Central memory CD8-positive, alpha-beta T cell (primary cell): Measurements from ENCODE around the gene ESR2.
"Not testable (repeated sequence)": the region's sequence is repeated elsewhere in the genome, so short reads cannot be mapped to it uniquely, and the experiment has no call there.

Experiments
- ATAC-seq: fragments of 150-1000 bp; cut with Tn5 transposase; replicated peaks from 2 replicates; pipeline ENCODE4 v1.10.0; 2022; ENCODE audit warnings: mild to moderate bottlenecking, moderate FRiP score, moderate number of reproducible peaks; ENCODE audit not compliant: poor library complexity, severe bottlenecking; ENCODE audit errors: extremely low read depth
- DNase-seq, 2 donors: peaks; one replicate each; pipeline ENCODE4 v3.0.0; 2021; ENCODE audit warnings: low spot score in 2 of 2
- H3K27ac Mint-ChIP-seq: one replicate; pipeline ENCODE4 v1.8.0; 2022; ENCODE audit warnings: low read depth, mild to moderate bottlenecking, moderate library complexity, mixed read lengths
- H3K27me3 Mint-ChIP-seq: one replicate; pipeline ENCODE4 v1.8.0; 2022; ENCODE audit warnings: mixed read lengths
- H3K36me3 Mint-ChIP-seq: one replicate; pipeline ENCODE4 v1.8.0; 2022; ENCODE audit warnings: mild to moderate bottlenecking, moderate library complexity, mixed read lengths; ENCODE audit not compliant: insufficient read depth
- H3K4me1 Mint-ChIP-seq: one replicate; pipeline ENCODE4 v1.8.0; 2022; ENCODE audit warnings: mixed read lengths
- H3K4me3 Mint-ChIP-seq: one replicate; pipeline ENCODE4 v1.8.0; 2022; ENCODE audit warnings: mild to moderate bottlenecking, moderate library complexity, mixed read lengths
- H3K9me3 Mint-ChIP-seq: one replicate; pipeline ENCODE4 v1.8.0; 2022; ENCODE audit warnings: mixed read lengths

Gene ESR2

GRCh38 chr14:64126548-64126947, 167.6 kb downstream of the ESR2 start:
- H3K27me3 Mint-ChIP-seq: no peaks in the 10 kb centered on the region
- no peaks in the 10 kb centered on the region for H3K9me3 Mint-ChIP-seq
- no peaks in the 10 kb centered on the region for H3K4me1 Mint-ChIP-seq
- ATAC-seq (no peak), DNase-seq (no peak)
- no peak overlapping the region for H3K4me3 Mint-ChIP-seq
- no peak overlapping the region for H3K27ac Mint-ChIP-seq
- peaks cover 68% of the 10 kb centered on the region for H3K36me3 Mint-ChIP-seq

GRCh38 chr14:64125270-64125669, 168.9 kb downstream of the ESR2 start:
- no peaks in the 10 kb centered on the region for H3K9me3 Mint-ChIP-seq
- H3K27me3 Mint-ChIP-seq: no peaks in the 10 kb centered on the region
- no peak overlapping the region for H3K27ac Mint-ChIP-seq
- no peak overlapping the region for H3K4me3 Mint-ChIP-seq
- H3K36me3 Mint-ChIP-seq: peaks cover 62% of the 10 kb centered on the region
- no peak for ATAC-seq
- H3K4me1 Mint-ChIP-seq: no peaks in the 10 kb centered on the region
- no peak for DNase-seq

DNA sequence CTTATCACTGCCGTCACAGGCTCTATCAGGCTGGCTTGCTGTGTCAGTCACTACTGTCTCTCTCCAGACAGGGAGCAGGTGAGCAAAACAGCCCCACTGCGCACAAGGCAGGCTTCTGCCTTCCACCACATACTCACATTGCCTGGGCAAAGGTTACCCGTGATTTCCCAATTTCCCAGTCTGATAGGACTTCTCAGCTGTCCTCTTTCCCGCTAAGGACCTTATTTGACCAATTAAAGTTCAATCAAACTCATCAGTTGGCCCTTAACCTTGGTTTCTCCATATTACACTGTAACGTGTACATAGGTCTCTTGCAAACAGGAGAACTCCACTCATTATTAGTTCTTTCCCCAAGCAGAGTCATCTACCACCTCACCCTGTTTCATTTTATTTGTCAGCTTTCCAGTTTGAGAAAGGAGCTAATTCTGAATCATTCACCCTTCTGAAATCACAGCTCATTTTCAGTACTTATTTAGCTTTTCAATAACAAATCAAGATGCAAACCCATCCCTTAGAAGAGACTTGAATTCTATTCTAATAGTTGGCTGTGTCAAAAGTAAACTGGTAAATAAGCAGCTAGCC, 170.8 kb downstream of the ESR2 start:
- Mint-ChIP-seq H3K9me3 (no peaks in the 10 kb centered on the region), H3K27ac (no peak overlapping the region), H3K4me3 (no peak overlapping the region), H3K4me1 (no peaks in the 10 kb centered on the region), H3K36me3 (peaks cover 66% of the 10 kb centered on the region), H3K27me3 (no peaks in the 10 kb centered on the region)
- no peak for DNase-seq
- no peak for ATAC-seq

GRCh38 chr14:64119980-64120379, 174.2 kb downstream of the ESR2 start:
- peaks cover 55% of the 10 kb centered on the region for H3K36me3 Mint-ChIP-seq
- no peak overlapping the region for H3K4me3 Mint-ChIP-seq
- DNase-seq (no peak), ATAC-seq (no peak)
- no peaks in the 10 kb centered on the region for H3K4me1 Mint-ChIP-seq
- H3K27me3 Mint-ChIP-seq: no peaks in the 10 kb centered on the region
- no peak overlapping the region for H3K27ac Mint-ChIP-seq
- H3K9me3 Mint-ChIP-seq: no peaks in the 10 kb centered on the region

GRCh38 chr14:64119500-64119899, 174.7 kb downstream of the ESR2 start:
- Mint-ChIP-seq H3K9me3 (no peaks in the 10 kb centered on the region), H3K4me1 (no peaks in the 10 kb centered on the region), H3K36me3 (peaks cover 57% of the 10 kb centered on the region), H3K27me3 (no peaks in the 10 kb centered on the region), H3K4me3 (no peak overlapping the region), H3K27ac (no peak overlapping the region)
- no peak for DNase-seq
- ATAC-seq: no peak

DNA sequence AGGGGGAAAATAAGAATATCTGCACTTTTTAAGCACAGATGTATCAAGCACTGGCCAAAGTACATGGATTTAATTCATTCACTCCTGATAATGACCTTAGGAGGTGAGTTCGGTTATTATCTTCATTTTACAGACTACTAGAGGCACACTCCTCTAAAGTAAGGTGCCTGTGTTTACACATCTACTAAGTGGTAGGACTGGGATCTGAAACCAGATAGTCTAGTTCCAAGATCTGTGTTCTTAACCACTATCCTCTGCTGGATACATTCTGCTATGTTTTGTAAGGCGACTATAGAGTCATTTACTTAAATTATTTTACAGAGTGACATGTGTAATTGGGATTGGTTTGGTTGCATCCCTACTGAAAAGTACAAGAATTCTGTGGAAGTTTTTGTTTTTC, 175.3 kb downstream of the ESR2 start:
- Mint-ChIP-seq H3K36me3 (peaks cover 62% of the 10 kb centered on the region), H3K4me1 (no peaks in the 10 kb centered on the region), H3K4me3 (no peak overlapping the region), H3K27me3 (no peaks in the 10 kb centered on the region), H3K27ac (no peak overlapping the region), H3K9me3 (no peaks in the 10 kb centered on the region)
- DNase-seq (no peak), ATAC-seq (no peak)

DNA sequence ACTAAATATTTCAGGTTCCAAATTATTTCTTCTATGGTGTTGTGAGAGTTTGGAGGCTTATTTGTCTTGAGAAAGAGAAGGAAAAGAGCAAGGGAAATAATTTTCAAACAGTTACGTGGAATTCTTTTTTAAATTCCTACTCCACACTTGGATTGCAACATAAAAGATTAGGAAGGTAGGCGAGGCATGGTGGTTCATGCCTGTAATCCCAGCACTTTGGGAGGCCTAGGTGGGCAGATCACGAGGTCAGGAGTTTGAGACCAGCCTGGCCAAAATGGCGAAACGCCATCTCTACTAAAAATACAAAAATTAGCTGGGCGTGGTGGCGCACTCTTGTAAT, 175.8 kb downstream of the ESR2 start:
- not testable (repeated sequence) for H3K27me3 Mint-ChIP-seq, H3K4me1 Mint-ChIP-seq, H3K9me3 Mint-ChIP-seq, DNase-seq, H3K27ac Mint-ChIP-seq, ATAC-seq, H3K4me3 Mint-ChIP-seq
- peaks cover 62% of the 10 kb centered on the region for H3K36me3 Mint-ChIP-seq

DNA sequence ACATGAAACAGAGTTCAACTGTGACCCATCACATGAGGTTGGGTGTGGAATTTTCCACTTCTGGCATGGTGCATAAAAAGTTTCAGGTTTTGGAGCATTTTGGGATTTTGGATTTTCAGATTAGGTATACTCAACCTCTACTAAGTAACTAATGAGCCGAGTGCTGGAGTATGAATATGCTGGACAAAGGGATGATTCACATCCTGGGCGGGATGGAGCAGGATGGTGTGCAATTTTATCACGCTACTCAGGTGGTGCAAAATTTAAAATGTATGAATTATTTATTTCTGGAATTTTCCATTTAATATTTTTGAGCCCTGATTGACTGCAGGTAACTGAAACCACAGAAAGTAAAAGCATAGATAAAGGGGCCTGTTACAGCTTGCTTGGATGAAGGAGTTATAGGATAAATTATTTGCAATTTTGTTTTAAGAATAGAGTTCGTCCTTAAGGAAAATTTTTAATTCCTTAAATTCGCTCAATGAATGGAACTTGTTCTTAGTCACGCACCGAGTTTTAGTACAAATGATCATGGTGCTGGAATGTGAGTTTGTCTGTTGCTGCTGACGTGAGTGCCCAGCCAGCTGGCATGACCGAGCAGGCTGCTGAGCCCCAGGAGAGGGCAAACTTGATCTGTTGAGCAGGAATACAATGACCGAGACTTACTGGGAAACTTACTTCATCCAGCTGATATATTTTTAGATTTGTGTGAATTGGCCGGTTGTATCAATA, 176.3 kb downstream of the ESR2 start:
- H3K27ac Mint-ChIP-seq: no peak overlapping the region
- H3K27me3 Mint-ChIP-seq: no peaks in the 10 kb centered on the region
- DNase-seq: no peak
- H3K9me3 Mint-ChIP-seq: no peaks in the 10 kb centered on the region
- no peaks in the 10 kb centered on the region for H3K4me1 Mint-ChIP-seq
- H3K36me3 Mint-ChIP-seq: peaks cover 60% of the 10 kb centered on the region
- ATAC-seq: no peak
- no peak overlapping the region for H3K4me3 Mint-ChIP-seq

DNA sequence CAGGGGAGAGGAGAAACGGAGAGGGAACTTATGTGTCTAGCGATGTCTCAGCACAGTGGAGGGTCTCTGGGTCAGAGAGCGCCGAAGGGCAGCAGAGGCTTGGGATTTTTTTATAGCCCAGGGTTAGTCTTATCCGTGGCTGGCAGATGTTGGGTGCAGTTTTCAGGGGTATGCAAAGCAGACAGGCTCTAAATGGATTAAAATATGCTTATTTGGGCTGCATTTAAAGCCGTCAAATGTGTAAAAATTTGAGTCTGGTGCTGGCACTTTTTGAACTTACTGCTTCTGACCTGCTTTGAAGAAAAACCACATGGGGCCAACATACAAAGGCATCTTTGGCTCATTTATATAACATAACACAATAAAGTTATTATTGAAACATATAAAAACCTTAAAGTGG, 178.8 kb downstream of the ESR2 start:
- no peak for DNase-seq
- Mint-ChIP-seq H3K4me3 (no peak overlapping the region), H3K4me1 (no peaks in the 10 kb centered on the region), H3K27ac (no peak overlapping the region), H3K9me3 (no peaks in the 10 kb centered on the region), H3K27me3 (no peaks in the 10 kb centered on the region), H3K36me3 (peaks cover 58% of the 10 kb centered on the region)
- ATAC-seq: no peak

DNA sequence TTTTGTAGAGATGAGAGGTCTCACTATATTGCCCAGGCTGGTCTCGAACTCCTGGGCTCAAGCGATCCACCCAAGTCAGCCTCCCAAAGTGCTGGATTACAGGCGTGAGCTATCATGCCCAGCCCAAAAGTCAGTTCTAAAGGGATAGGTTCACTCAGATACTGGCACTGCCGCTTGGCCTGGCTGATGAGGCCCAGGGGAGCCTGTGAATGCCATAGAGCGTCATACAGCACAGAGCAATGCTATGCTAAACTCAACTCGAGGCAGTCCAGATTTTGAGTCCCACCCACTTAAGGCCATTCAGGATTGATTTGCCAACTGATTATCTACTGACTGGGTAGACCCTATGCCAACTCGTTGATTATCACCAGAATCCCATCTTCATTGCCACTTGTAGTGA, 179.4 kb downstream of the ESR2 start:
- H3K27me3 Mint-ChIP-seq: no peaks in the 10 kb centered on the region
- DNase-seq (no peak), ATAC-seq (no peak)
- H3K4me3 Mint-ChIP-seq: no peak overlapping the region
- H3K36me3 Mint-ChIP-seq: peaks cover 58% of the 10 kb centered on the region
- no peaks in the 10 kb centered on the region for H3K9me3 Mint-ChIP-seq
- no peak overlapping the region for H3K27ac Mint-ChIP-seq
- H3K4me1 Mint-ChIP-seq: no peaks in the 10 kb centered on the region

DNA sequence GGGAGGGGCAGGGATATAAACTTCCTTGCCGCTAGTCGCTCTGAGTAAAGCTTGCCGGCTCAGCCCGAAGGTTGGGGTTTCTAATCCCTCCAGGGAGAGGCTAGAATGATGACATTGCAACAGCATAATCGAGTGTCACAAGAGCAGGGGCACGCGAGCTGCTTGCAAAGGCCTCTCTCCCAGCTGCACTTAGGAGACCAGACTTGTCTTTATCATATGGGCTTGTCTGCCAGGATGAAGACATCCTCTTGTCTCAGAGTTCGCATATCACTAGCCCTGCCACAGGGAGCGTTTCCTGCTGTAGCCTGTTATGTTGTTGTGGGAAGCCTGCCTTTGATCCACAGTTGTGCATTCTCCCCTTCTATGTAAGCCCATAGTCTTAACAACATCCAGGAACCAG, 180.0 kb downstream of the ESR2 start:
- H3K4me3 Mint-ChIP-seq: no peak overlapping the region
- ATAC-seq (no peak), DNase-seq (no peak)
- no peaks in the 10 kb centered on the region for H3K9me3 Mint-ChIP-seq
- H3K4me1 Mint-ChIP-seq: no peaks in the 10 kb centered on the region
- H3K27ac Mint-ChIP-seq: no peak overlapping the region
- H3K36me3 Mint-ChIP-seq: peaks cover 56% of the 10 kb centered on the region
- H3K27me3 Mint-ChIP-seq: no peaks in the 10 kb centered on the region

GRCh38 chr14:64112867-64113678, 181.1 kb downstream of the ESR2 start:
- ATAC-seq: no peak

DNA sequence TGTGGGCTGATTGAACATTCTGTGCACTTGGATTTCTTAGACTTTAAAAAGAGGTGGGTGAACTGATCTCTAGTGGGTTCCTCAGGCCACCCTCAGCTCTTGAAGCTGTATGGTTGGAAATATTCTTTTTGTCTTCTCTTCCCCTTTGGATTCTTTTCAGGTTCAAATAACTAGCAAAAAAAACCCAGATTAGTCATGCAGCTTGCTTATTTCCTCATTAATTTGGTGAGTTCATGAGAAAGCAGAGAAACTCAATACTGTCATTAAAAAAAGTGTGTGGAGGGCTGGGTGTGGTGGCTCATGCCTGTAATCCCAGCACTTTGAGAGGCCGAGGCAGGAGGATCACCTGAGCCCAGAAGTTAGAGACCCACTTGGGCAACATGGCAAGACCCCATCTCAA, 183.4 kb downstream of the ESR2 start:
- ATAC-seq: no peak

More at GRCh38 chr14:64112867-64113678, 181.1 kb downstream of the ESR2 start:
- H3K9me3 Mint-ChIP-seq: no peaks in the 10 kb centered on the region
- H3K27ac Mint-ChIP-seq: no peak overlapping the region
- peaks cover 53% of the 10 kb centered on the region for H3K36me3 Mint-ChIP-seq
- no peaks in the 10 kb centered on the region for H3K4me1 Mint-ChIP-seq
- no peaks in the 10 kb centered on the region for H3K27me3 Mint-ChIP-seq
- no peak for DNase-seq
- H3K4me3 Mint-ChIP-seq: no peak overlapping the region

More for the DNA sequence above, 183.4 kb downstream of the ESR2 start:
- no peaks in the 10 kb centered on the region for H3K9me3 Mint-ChIP-seq
- H3K4me3 Mint-ChIP-seq: no peak overlapping the region
- H3K36me3 Mint-ChIP-seq: peaks cover 57% of the 10 kb centered on the region
- DNase-seq: no peak
- H3K27me3 Mint-ChIP-seq: no peaks in the 10 kb centered on the region
- H3K27ac Mint-ChIP-seq: no peak overlapping the region
- no peaks in the 10 kb centered on the region for H3K4me1 Mint-ChIP-seq
